H1 (cell line): ENCODE data around the gene C16orf87. TPM values are rescaled to one million over a fixed set of nuclear protein-coding genes. Genes with fewer than 3 reads are reported as not detected.

Experiments used
- CEBPB ChIP-seq: IDR thresholded peaks from 2 replicates; pipeline ENCODE4 v1.6.1; 2012; ENCODE audit warnings: low read depth, low read length
- MAFK ChIP-seq: IDR thresholded peaks from 2 replicates; pipeline ENCODE4 v1.6.1; 2012; ENCODE audit warnings: low read depth, mild to moderate bottlenecking, improper control_type of control experiment, low read length
- POU5F1 ChIP-seq: IDR thresholded peaks from 2 replicates; pipeline ENCODE4 v1.6.1; 2011; ENCODE audit warnings: low read depth, mild to moderate bottlenecking, low read length, moderate library complexity
- SP1 ChIP-seq: IDR thresholded peaks from 2 replicates; pipeline ENCODE4 v1.6.1; 2011; ENCODE audit warnings: low read depth, low read length
- polyA plus RNA-seq, 7 experiments: library from polyadenylated mRNA; depleted of rRNA in 3 of 7; stranded (reverse) in 5 of 7; unstranded in 2 of 7; fragments of >200 nt in 5 of 7; fragments of 200-250 nt in 2 of 7; gene quantifications; 1 replicate in 5 of 7; 2 replicates in 1 of 7; 4 replicates in 1 of 7; pipeline versions ENCODE4 v1.2.1 to v1.2.3, GENCODE V29; 2011 to 2013; ENCODE audit warnings: missing spikeins in 2 of 7, mixed read lengths in 2 of 7
- total RNA-seq: library from RNA; stranded (reverse); fragmentation: NEBNext Ultra II Directional; extraction: Animal tissue kit (Norgen Biotek cat#: 25700); gene quantifications from 2 replicates; pipeline ENCODE4 v1.2.1, GENCODE V29; 2021
- TF ChIP-seq, protein P1 (sequence below), 3 experiments: IDR thresholded peaks; 1 replicate in 2 of 3; 2 replicates in 1 of 3; pipeline versions ENCODE4 v1.5.1 to v1.6.1; 2011; ENCODE audit warnings: low read length in 3 of 3, mild to moderate bottlenecking in 3 of 3, inconsistent platforms in 2 of 3, low read depth in 1 of 3, moderate library complexity in 1 of 3; ENCODE audit not compliant: insufficient read depth in 1 of 3; ENCODE audit errors: control extremely low read depth in 1 of 3

C16orf87 gene
- total and polyA plus RNA-seq, 2 of the 8 experiments (the other 6 are each of a cell fraction or from before 2014, with no cell fraction given) = 4.8 to 21.8 TPM

DNA sequence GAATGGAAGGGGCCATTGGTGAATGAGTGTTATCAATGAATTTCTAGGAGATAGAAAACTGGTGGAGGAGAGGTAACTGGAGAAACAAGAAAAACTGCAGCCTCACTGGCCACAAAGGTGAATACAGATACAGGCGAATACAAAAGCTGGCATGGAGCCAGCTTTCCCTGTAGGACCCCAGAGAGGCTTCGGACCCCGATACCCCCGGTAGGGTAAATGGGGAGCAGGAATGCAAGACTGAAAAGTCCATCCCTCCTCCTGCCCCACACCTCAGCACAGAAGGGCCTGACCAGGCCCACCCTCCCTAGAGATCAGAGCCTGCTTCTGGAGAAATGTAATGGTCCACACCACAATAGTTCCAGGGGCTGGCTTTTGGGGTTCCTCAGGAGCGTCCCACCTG lies 78.0 kb downstream of the C16orf87 start (continued):
- TF ChIP-seq, protein P1, sequence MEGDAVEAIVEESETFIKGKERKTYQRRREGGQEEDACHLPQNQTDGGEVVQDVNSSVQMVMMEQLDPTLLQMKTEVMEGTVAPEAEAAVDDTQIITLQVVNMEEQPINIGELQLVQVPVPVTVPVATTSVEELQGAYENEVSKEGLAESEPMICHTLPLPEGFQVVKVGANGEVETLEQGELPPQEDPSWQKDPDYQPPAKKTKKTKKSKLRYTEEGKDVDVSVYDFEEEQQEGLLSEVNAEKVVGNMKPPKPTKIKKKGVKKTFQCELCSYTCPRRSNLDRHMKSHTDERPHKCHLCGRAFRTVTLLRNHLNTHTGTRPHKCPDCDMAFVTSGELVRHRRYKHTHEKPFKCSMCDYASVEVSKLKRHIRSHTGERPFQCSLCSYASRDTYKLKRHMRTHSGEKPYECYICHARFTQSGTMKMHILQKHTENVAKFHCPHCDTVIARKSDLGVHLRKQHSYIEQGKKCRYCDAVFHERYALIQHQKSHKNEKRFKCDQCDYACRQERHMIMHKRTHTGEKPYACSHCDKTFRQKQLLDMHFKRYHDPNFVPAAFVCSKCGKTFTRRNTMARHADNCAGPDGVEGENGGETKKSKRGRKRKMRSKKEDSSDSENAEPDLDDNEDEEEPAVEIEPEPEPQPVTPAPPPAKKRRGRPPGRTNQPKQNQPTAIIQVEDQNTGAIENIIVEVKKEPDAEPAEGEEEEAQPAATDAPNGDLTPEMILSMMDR (IDR thresholded peaks at IDR 0.05; ENCODE audit: control extremely low read depth in 1 of 3, insufficient read depth in 1 of 3, low read depth in 1 of 3, low read length in 3 of 3) = no peak
- TF ChIP-seq MAFK (no peak), POU5F1 (no peak), SP1 (no peak), CEBPB (no peak)
